Measurements from ENCODE around the gene VTA1.
"Not testable (repeated sequence)": the region's sequence is repeated elsewhere in the genome, so short reads cannot be mapped to it uniquely, and the experiment has no call there.

DNA sequence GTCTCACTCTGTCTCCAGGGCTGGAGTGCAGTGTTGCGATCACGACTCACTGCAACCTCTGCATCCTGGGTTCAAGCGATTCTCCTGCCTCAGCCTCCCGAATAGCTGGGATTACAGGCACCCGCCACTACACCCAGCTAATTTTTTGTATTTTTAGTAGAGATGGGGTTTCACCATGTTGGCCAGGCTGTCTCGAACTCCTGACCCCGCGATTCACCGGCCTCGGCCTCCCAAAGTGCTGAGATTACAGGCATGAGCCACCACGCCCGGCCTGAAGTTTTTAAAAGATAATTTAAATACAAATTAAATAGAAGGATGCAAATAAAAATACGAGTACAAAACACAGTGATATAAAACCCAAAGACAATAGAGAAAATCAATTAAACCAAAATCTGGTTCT lies 5.5 kb upstream of the VTA1 start:
- TF ChIP-seq, protein P1, sequence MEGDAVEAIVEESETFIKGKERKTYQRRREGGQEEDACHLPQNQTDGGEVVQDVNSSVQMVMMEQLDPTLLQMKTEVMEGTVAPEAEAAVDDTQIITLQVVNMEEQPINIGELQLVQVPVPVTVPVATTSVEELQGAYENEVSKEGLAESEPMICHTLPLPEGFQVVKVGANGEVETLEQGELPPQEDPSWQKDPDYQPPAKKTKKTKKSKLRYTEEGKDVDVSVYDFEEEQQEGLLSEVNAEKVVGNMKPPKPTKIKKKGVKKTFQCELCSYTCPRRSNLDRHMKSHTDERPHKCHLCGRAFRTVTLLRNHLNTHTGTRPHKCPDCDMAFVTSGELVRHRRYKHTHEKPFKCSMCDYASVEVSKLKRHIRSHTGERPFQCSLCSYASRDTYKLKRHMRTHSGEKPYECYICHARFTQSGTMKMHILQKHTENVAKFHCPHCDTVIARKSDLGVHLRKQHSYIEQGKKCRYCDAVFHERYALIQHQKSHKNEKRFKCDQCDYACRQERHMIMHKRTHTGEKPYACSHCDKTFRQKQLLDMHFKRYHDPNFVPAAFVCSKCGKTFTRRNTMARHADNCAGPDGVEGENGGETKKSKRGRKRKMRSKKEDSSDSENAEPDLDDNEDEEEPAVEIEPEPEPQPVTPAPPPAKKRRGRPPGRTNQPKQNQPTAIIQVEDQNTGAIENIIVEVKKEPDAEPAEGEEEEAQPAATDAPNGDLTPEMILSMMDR (IDR thresholded peaks at IDR 0.05): not testable (repeated sequence)
- TF ChIP-seq POLR2A (IDR thresholded peaks at IDR 0.05): not testable (repeated sequence)

Data from esophagus squamous epithelium (tissue), 4 donors.